ENCODE measurements around the gene ILF2. TPM values are rescaled to one million over a fixed set of nuclear protein-coding genes. Genes with fewer than 3 reads are reported as not detected.
"Not testable (repeated sequence)": the region's sequence is repeated elsewhere in the genome, so short reads cannot be mapped to it uniquely, and the experiment has no call there.

Gene ILF2
- total RNA-seq, 1 experiment from 2014 or later, result 319 TPM

DNA sequence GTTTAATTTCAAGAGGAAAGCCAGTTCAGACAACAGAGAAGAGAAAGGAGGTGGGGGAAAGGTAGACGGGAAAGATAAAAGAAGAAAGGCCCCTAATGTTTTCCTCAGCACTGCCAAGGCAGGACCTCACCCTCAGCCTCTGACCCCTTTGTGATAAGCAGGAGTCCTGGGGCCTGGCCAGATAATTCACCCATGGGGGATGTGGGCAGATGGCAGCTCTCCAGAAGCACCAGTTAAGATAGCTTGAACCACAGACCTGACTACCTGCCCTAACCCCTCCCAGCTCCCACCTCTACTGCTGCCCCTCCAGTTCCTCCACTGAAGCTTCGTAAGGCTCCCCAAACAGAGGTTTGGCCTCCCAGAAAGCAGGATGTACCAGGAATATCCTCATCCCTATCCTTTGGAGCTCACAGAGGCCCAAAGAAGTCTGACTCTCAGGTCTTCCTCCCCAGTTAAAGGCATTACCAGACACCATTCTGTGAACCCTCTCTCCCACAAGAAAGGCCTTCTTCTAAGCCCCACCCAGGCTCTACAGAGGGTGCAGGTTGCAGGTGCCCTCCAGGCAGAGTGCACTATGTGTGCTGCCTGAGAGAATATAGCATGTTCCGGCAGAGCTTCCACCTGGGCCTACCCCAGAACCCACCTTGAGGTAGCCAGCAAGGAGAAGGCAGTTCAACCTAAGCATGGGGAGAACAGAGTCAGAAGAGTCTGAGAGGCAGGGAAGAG, 21.5 kb downstream of the ILF2 start:
- DNase-seq (ENCODE audit: low read depth), result no peak

DNA sequence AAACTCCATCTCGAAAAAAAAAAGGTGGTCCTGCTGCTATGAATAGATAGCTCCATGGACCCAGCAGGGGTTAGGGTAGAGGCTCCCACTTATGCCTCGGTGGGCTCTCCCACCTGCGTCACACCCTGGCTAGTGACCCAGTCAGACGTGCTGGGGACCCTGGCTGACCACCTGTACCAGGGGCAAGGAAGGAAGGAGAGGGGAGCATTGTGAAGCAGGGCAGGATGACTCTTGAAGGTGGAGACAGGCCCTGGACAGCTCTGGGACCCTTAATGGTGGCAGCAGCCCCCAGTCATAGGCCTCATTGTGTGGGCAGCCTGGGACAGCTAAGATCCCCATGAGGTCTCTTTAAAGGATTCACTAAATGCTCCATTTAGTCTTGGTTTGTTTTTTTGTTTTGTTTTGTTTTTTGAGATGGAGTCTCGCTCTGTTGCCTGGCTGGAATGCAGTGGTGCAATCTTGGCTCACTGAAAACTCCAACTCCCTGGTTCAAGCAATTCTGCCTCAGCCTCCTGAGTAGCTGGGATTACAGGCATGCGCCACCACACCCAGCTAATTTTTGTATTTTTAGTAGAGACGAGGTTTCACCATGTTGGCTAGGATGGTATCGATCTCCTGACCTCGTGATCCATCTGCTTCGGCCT, 22.7 kb downstream of the ILF2 start:
- DNase-seq (ENCODE audit: low read depth), result no peak

DNA sequence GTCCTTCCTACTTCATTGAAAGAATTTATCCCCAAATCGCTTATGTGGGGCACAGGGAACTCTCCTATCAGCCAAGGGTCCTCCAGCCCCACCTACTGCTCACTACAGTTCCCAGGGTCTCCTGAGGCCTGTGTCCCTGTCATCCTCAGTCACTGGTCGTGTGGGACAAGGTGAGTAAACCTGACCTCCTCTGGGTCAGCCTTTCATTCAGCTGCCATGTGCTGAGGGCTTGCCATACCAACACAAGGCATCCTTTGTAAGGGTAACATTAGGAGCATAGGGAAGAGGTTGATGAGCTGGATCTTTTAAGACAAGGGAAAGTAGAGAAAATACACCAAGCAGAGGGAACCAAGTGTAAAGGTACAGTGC, 23.5 kb downstream of the ILF2 start:
- no peak for DNase-seq (ENCODE audit: low read depth)

DNA sequence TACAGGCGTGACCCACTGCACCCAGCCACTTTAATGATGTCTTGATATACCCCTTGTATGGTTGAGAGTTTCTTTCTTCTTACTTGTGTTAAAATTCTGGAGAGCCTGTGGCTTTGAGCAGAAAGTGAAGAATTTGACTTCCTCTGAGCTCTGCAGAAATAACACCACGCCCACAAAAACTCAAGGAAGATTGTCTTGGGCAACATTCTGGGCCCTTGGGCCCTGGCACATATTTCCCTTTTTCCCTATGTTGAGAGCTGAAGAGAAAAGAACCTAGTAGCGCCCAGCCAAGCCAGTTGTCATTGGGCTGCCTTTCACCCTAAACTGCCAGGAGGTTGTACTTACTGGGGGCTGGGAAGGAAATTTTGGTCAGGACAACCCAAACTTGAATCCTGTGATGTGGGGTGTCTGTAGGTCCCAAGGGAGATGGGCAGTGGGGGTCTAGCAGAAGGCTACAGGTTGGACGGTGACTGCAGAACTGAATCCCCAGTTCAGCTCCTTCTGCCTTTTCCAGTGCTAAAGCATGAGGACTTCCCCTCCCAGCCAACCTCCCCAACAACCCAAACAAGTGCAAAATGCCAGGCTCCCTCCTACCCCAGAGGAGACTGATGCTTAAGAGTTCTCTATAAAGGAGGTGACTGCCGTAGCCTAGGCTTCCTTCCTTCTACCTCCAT, 24.0 kb downstream of the ILF2 start:
- no peak for DNase-seq (ENCODE audit: low read depth)

DNA sequence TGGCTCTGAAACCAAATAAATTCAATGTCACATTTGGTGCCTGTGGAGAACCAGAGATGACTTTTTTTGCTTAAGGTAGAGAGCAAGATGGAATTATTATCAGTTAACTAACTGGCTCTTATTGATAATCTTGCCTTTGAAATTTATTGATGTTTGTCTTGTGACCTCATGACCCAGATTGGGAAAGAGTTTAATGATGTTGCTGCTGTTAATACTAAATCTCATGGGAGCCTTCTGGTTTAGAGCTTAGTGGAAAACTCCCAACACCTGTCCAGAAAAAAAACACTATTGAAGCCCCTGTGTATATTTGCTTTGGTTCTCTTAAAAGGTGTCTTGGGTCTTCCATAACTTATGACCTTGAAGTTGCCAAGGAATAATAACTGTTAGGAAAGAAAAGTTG, 27.0 kb downstream of the ILF2 start:
- no peak for DNase-seq (ENCODE audit: low read depth)

DNA sequence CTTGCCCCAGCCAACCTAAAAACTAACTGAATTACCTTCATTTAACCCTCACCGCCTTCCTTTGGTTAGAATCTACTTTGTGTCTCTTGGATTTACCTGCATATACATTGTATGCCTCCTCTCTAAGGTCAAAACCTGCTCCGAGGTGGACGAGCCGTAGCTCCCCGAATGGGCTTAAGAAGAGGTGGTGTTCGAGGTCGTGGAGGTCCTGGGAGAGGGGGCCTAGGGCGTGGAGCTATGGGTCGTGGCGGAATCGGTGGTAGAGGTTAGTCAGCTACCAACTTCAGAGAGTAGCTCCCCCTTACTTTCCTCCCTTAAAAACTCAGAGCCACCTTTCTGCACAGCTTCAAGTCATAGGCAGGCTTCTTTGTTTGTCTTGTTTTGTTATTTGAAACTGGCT, 27.7 kb downstream of the ILF2 start:
- no peak for DNase-seq (ENCODE audit: low read depth)

DNA sequence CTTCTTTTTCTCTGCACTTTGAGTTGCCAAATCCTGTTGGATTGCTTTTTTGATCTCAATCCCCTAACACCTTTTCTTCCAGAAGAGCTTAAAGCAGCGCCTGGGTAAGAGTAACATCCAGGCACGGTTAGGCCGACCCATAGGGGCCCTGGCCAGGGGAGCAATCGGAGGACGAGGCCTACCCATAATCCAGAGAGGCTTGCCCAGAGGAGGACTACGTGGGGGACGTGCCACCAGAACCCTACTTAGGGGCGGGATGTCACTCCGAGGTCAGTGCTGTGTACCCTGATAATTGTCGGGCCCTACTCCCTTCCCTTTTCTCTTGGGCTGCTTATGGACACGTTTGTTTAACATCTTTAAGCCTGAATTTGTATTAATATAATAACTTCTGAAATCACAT, 28.6 kb downstream of the ILF2 start:
- DNase-seq (ENCODE audit: low read depth), result no peak

DNA sequence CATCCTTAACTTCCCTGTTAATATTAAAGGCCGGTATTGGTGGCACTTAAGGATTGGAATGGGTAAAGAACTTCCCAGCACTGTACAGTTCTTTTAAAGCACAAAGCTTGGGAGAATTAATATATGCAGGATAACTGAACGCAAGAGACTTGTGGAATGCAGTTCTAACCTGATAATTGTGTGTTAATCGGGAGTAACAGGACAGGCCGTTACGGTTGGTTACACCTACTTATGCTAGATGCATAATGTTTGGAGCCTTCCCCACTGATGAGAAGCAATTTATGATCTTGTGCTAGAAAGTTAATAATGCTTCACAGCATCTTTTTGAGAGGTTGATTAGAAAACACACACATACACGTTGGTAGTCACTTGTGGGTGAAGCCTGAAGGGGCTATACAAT, 29.9 kb downstream of the ILF2 start:
- DNase-seq (ENCODE audit: low read depth), result no peak

DNA sequence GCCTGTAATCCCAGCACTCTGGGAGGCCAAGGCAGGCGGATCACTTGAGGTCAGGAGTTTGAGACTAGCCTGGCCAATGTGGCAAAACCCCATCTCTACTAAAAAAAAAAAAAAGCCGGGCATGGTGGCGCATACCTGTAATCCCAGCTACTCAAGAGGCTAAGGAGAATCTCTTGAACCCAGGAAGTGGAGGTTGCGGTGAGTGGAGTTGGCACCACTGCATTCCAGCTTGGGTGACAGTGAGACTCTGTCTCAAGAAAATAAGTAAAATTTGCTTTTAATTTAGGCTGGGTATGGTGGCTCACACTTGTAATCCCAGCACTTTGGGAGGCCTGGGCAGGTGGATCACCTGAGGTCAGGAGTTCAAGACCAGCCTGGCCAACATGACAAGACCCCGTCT, 30.6 kb downstream of the ILF2 start:
- not testable (repeated sequence) for DNase-seq (ENCODE audit: low read depth)

DNA sequence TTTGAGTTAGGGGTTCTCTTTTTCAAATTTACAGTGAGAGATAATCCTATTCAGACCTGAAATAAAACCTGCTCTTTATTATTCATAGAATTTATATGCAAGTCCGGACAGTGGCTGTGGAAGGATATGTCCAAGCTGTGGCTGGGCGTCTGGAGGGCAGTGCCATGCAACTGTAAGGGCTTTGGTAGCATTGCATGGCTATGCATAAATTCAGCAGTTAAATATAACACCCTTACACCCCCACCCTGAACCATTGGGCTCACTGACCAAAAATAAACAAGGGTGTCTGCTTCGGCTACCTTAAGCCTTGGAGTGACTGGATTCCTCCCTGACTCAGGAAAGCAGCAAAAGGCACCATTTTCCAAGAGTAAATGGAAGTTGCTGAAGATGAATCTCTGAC, 31.5 kb downstream of the ILF2 start:
- DNase-seq (ENCODE audit: low read depth), result no peak

DNA sequence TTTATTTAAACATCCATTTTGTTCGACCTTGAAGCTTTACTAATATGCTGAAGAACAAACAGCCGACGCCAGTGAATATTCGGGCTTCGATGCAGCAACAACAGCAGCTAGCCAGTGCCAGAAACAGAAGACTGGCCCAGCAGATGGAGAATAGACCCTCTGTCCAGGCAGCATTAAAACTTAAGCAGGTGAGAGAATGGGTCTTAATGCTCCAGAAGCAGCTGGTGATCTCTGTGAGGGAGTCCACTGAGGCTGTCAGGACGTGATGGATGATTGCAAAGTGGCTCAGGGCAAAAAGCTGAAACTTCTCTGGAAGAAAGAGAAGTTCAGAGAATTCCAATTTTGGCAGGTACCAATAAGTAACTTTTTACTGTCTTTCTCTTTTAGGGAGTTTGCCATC, 32.5 kb downstream of the ILF2 start:
- DNase-seq (ENCODE audit: low read depth), result no peak

DNA sequence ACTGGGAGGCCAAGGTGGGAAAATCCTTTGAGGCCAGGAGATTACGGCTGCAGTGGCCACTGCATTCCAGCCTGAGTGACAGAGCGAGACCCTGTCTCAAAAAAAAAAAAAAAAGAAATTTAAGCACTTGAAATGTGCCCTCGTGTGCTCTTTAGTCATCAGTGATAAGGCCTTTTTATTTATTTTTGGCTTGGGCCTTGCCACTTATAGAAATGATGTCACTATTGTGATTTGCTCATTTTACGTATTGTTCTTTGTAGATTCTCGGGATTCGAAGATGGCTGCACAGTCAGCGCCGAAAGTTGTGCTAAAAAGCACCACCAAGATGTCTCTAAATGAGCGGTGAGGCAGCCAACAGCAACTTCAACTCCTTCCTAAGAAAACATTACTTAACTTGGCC, 34.5 kb downstream of the ILF2 start:
- no peak for DNase-seq (ENCODE audit: low read depth)

DNA sequence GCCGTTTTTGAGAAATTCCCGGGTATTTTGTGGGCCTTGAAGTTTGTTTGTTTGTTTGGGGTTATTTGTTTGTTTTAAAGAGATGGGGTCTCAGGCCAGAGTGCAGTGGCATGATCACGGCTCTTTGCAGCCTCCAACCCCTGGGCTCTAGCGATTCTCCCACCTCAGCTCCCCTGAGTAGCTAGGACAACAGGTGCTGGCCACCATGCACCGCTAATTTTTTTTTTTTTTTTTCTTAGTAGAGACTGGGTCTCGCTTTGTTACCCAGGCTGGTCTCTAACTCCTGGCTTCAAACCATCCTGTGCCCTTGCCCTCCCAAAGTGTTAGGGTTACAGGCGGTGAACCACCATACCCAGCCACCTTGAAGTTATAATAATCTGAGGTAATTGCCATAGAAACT, 34.9 kb downstream of the ILF2 start:
- DNase-seq (ENCODE audit: low read depth), result no peak

DNA sequence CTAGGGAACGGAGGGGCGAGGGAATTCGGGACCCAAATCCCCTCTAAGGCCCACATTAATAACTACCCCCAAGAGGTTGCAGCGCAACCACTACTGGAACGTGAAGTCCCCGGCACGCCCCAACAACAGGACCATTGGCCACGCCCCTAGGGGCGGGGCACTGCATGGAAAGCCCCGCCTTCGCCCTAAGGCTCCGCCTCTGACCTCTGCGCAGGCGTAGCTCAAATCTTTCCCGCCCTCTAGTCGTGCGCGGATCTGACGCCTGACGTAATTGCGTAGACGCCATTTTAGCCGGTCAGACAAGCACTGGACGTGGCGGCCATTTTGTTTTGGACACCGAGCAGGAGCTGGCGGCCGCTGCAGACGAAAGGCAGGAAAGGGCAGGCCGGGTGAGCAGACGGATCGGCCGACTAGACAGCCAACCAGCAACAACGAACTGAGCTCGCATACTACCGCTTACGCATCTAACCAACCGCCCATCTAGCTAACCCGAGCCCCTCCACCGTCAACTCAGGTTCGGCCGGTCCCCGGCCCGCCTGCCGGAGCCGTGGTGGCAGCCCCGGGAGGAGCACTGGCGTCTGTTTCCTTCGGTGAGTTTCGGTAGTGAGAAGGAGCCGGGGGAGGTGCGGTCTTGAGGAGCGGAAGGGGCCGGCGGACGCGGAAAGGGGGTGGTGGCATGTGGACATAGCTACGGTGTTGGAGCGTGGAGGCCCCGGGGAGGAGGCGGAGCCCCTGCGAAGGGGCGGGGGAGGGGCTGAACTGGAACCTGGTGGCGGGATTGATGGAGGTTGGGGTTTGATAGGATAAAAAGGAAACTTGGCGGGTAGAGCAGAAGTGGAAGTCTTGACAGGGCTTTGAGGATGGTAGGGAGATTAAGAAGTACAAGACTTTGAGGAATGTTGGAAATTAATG, 36.8 kb downstream of the ILF2 start, which contains the start of gene CHTOP:
TSS of gene CHTOP (plus strand) at position 313 of the 912 bp plus-strand sequence. CDS start 2,523 bp downstream, outside the sequence.
- DNase-seq (ENCODE audit: low read depth), result peak; percentile 99

DNA sequence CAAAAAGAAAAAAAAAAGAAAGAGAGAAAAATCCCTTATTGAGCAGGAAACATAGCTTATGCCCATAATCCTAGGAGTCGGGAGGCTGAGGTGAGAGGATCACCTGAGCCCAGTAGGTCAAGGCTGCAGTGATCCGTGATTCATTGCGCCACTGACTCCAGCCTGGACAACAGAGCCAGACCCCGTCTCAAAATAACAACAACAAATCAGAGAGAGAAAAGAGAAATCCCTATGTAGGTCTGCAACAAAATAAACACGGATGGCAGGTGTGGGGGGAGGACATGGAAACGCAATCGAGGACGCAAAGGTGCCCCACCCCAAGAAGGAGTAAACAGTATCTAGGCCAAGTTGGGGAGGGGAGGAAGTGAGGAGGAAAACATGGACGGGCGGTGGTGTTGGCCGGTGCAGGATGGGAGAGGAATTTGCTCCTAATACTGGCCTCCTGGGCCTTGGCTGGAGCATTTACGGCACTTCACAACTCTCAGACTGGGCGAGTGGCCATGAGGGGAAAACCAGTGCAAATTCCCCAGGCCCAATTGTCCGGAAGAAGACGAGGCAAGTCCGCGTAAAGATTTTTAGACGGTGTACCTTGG, 37.5 kb downstream of the ILF2 start:
- DNase-seq (ENCODE audit: low read depth), result no peak

DNA sequence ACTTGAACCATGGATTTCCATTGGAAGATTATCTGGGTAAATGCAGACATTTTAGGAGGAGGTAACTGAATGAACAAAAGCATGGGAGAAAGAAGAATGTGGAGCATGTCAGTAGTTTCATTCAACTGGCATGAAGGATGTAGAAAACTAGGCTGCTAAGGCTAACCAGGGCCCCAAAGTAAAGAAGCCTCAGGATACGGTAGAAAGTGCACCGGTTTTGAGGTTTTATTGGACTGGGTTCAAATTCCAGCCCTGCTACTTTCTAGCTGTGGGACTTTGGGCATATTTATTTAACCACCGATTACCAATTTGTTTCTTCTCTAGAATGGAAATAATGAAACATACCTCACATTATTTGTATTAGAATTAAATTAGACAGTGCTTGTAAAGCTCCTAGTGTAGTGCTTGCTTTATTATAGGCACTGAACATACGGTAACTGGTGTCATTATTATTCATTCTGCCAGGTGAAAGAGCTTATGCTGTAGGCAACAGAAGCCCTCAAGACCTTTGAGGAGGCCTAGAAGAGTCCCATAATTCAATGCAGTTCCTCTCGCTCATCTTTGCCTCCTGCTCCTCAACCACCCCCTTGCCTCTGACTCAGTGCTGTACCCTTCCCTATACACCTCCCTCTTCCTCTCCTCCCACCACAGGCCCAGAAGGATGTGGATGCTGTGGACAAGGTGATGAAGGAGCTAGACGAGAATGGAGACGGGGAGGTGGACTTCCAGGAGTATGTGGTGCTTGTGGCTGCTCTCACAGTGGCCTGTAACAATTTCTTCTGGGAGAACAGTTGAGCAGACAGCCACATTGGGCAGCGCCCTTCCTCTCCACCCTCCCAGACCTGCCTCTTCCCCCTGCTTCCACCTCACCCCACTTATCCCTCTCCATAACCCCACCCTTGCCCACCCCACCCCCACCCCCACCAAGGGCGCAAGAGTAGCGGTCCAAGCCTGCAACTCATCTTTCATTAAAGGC, 39.5 kb downstream of the ILF2 start:
- no peak for DNase-seq (ENCODE audit: low read depth)

DNA sequence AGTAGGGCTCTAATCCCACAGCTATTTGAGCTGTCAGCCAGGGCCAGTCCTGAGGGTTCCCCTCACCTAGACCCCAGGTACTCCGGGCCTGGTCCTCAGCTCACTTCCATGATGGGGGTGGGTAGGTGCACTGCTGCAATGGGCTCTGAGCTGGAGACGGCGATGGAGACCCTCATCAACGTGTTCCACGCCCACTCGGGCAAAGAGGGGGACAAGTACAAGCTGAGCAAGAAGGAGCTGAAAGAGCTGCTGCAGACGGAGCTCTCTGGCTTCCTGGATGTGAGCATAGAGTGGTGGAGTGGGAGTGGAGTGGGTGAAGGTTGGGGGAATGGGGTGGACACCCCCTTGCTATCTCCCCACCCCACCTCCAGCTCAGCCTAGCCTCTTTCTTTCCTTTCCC, 40.4 kb downstream of the ILF2 start:
- DNase-seq (ENCODE audit: low read depth), result no peak

DNA sequence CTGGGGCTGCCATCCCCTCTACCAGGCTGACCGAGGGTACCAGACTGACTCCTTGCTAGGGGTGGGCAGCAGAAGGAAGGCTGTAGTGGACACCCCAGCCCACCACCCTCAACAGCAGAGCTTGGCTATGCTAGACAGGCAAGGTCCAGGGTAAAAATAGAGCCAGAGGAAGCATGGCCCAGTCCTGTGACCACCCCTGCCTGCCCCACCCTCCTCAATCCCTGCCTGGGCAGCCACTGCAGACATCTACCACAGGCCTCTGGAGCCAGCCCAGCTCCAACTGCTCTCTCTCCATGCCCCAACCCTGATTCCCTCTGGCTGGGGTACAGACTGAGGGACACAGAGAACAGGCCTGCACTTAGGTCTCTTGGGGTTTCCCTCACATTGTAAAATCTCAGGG, 40.8 kb downstream of the ILF2 start:
- no peak for DNase-seq (ENCODE audit: low read depth)

DNA sequence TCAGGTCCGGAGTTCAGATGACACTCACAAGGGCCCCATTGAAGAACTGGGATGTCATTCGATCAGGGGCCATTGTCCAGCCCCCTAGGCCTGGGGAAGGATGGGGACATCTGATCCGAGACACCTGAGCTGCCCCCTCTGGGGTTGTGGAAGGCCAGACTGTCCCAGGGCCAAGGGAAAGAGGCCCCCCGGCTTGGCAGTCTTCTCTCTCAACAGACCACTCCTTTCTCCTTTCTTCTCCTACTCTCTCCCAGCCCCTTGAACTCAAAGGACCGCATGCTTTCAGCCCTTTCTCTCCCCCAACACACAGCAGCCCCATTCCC, 41.5 kb downstream of the ILF2 start:
- no peak for DNase-seq (ENCODE audit: low read depth)

DNA sequence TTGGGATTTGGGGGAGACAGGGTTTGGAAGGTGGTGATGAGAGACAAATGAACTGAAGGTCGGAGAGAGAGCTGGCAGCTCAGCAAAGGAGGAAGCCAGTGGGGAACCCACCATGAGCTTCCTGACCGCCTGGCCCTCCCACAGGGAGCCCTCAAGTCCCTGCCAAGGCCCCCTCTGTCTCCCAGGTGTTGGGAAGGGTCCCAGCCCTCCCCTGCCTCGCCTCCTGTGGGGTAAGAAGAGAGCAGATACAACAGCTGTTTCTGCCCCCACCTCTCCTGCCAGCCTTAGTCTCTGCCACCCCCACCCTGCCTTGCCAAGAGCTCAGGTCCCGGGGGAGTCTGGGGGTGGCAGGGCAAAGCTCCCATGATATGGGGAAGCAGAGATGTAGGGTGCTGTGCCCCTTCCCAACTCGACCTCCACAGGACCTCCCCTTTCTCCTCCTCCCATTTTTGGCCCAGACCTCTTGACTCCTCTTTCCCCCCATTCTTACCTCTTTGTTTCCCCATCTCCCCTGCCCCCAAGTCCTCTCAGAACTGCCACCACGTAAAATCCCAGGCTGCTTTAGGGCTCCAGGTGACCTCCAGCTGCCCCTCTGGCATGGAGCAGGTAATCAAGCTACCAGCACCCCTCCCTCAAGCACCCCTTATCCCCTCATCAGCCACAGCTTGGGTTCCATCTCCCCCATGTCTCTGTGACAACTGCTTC, 42.0 kb downstream of the ILF2 start:
- no peak for DNase-seq (ENCODE audit: low read depth)

All from LHCN-M2 (cell line).